Heart left ventricle (tissue), 16 donors: ENCODE results near the gene VDR. TPM values are rescaled to one million over a fixed set of nuclear protein-coding genes. Genes with fewer than 3 reads are reported as not detected.
A peak's percentile ranks its signal among the peaks of the same experiment; 100 is the strongest.

Experiments
- ATAC-seq, 4 donors: fragments of 200-7000 bp; cut with Tn5 transposase; one replicate each; pipeline ENCODE4 v1.9.1; 2020 to 2022; ENCODE audit warnings: moderate library complexity in 4 of 4, mild to moderate bottlenecking in 3 of 4, moderate number of reproducible peaks in 1 of 4
- DNase-seq, 5 donors: peaks; one replicate each; pipeline ENCODE4 v3.0.0-alpha.2; 2020
- H3K27ac ChIP-seq, 12 donors: fragments of 200-600 bp; sonication (generic) in 4 of 12; one replicate each; pipeline versions ENCODE4 v1.5.0 to v1.8.0; 2016 to 2022; ENCODE audit warnings: mild to moderate bottlenecking in 2 of 12
- H3K27me3 ChIP-seq, 9 donors: fragments of 200-600 bp; sonication (generic) in 2 of 9; one replicate each; pipeline versions ENCODE4 v1.5.1 to v1.8.0; 2016 to 2022; ENCODE audit warnings: mild to moderate bottlenecking in 3 of 9
- H3K36me3 ChIP-seq, 9 donors: fragments of 200-600 bp; sonication (generic) in 2 of 9; one replicate each; pipeline versions ENCODE4 v1.5.0 to v1.8.0; 2018 to 2022; ENCODE audit warnings: mild to moderate bottlenecking in 2 of 9
- H3K4me1 ChIP-seq, 12 donors: fragments of 200-600 bp; sonication (generic) in 4 of 12; one replicate each; pipeline versions ENCODE4 v1.5.0 to v1.8.0; 2016 to 2022; ENCODE audit warnings: mild to moderate bottlenecking in 3 of 12
- H3K4me3 ChIP-seq, 12 donors: fragments of 200-600 bp; sonication (generic) in 4 of 12; one replicate each; pipeline versions ENCODE4 v1.5.0 to v1.8.0; 2017 to 2022; ENCODE audit warnings: mild to moderate bottlenecking in 9 of 12, moderate library complexity in 4 of 12
- H3K9me3 ChIP-seq, 12 donors: fragments of 200-600 bp; sonication (generic) in 4 of 12; one replicate each; pipeline versions ENCODE4 v1.5.0 to v1.8.0; 2016 to 2022; ENCODE audit warnings: mild to moderate bottlenecking in 1 of 12
- CTCF ChIP-seq, 12 donors: fragments of 200-600 bp; sonication (generic) in 4 of 12; IDR thresholded peaks; one replicate each; pipeline versions ENCODE4 v1.5.0 to v1.8.0; 2018 to 2022; ENCODE audit warnings: antibody characterized with exemption in 12 of 12, mild to moderate bottlenecking in 5 of 12
- POLR2A ChIP-seq, 2 donors: fragments of 450-650 bp; IDR thresholded peaks; one replicate each; pipeline ENCODE4 v1.6.1; 2017; ENCODE audit warnings: antibody characterized with exemption in 2 of 2, mild to moderate bottlenecking in 2 of 2, moderate library complexity in 2 of 2
- WGBS, 4 donors: extraction: QIAGEN DNeasy Blood & Tissue Kit in 2 of 4; methylation state at CpG; one replicate each; pipeline versions ENCODE4 v1.1.5 to v1.1.7; 2013 to 2018; 5-methylcytosine and 5-hydroxymethylcytosine counted together
- intact Hi-C, 10 donors: fragments of 100-400 bp; cut with DNase I; formaldehyde crosslinking; loops; one replicate each; pipeline versions ENCODE4 v1.11.1 to v1.14.2; 2022
- polyA plus RNA-seq, 2 donors: library from polyadenylated mRNA; stranded (reverse); fragments of 200-250 nt; gene quantifications; one replicate each; pipeline ENCODE4 v1.2.3, GENCODE V29; 2013
- total RNA-seq, 9 donors: library from RNA; depleted of rRNA in 2 of 9; stranded (reverse); fragments of >200 nt in 2 of 9; fragmentation: NEBNext Ultra II Directional in 3 of 9; extraction: Animal tissue kit (Norgen Biotek cat#: 25700) in 3 of 9; gene quantifications; one replicate each; pipeline versions ENCODE4 v1.1.0 to v1.2.4, GENCODE V29; 2016 to 2023
- donor health status: ischemic (EF 13 %, LVEDD 7.1; RV severe dilation, severe dysfunction).
- donor health status: healthy with polysubstance abuse.
- donor health status: DM: no; HTN: yes; CAD: no.
- donor health status: DM: no; HTN: no; CAD: no.
- donor health status: ischemic (EF 25% LVEDD 6.9; RV normal size, moderate dysfunction).
- donor health status: ischemic (EF 25% LVEDD 5.7; RV mildly dilated, moderate dysfunction).
- donor health status: healthy.
- donor health status: DM: yes; HTN: yes; CAD: no.
- donor health status: ischemic (EF 35%, LVEDD 5.7; RV mildly dilated, moderate dysfunction).
- donor health status: nonischemic (EF 11% LVEDD 7.7; RV severe dilation, severe dysfunction).
- donor health status: DM: yes; HTN: yes; CAD: no.
- donor health status: PGD.
- donor health status: ischemic (EF 29% LVEDD 5.4; RV normal size, mild dysfunction).
- donor health status: nonischemic (EF 23%, LVEDD 6.1; RV moderate dilation, normal function).

Gene VDR
- total and polyA plus RNA-seq, 11 donors: 0.15 to 4.3 (median 0.63) TPM

DNA sequence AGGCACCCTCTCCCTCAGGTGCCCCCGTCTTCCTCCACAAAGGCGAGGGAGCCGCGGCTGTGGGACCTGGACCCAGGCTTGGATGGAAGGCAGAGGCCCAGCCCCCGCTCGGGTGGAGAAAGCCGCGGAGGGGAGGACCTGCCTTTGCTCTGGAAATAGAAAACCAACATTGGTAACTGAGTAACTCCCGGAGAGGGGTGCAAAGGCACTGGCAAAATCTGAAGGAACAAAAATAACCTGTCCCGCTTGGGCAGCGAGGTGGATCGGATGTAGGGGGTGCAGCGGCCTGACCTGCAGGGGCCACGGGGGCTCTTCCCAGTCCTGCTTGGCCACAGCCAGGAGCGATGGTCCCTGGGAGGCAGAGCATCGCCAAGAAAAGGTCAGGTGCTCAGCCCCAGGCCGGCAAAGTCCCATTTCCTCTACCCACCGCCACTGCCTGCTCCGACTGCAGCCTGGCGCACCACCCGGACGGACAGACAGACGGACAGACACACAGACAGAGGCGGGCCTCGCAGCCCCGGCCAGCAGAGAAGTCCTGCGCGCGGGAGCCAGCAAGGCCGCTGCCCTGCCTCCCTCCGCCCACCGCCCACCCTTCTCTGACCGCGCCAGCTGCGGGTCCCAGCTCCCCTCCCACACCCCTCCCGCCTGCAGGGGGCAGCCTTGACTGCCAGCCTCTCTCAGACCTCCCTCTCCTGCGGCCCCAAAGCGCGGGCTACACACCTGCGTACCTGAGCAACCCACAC is 37.2 kb upstream of the VDR start:
- peaks cover 0 to 12% (median 0%) of the 10 kb centered on the region in 12 donors for H3K4me1 ChIP-seq
- DNase-seq: no peak
- no peak for ATAC-seq
- peaks cover 0 to 13% (median 6%) of the 10 kb centered on the region in 9 donors for H3K27me3 ChIP-seq
- H3K4me3 ChIP-seq: no peak overlapping the region
- no peaks in the 10 kb centered on the region for H3K36me3 ChIP-seq
- intact Hi-C loops: loop anchor here in 2 of 10 donors (10.0 kb wide), 1 partner anchor 227 kb away; no protein-coding TSS in a partner anchor
- TF ChIP-seq CTCF (IDR thresholded peaks at IDR 0.05) (peak in 7 of 12 donors; percentile 12 to 25 (median 18)), POLR2A (IDR thresholded peaks at IDR 0.05) (no peak)
- H3K27ac ChIP-seq: no peak overlapping the region
- WGBS, 4 donors: 44 to 55% (median 46%) methylated on average over 28 to 40 of the region's 40 CpGs
- no peaks in the 10 kb centered on the region for H3K9me3 ChIP-seq

DNA sequence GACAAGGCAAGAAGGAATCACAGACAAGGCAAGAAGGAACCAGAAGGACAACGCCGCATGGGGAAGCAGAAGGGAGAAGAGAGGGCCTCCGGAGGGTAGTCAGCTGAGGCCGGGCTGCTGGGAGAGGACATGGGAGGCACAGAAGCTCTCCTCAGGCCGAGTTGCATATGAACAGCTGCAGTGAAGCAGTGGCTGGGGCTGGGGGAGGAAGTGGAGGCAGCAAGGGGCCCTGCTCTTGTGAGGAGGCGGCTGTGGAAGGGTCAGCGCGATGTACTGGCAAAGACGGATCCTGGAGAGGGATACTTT is 36.6 kb upstream of the VDR start:
- H3K36me3 ChIP-seq: no peaks in the 10 kb centered on the region
- no peak for ATAC-seq
- DNase-seq: no peak
- WGBS, 4 donors: 79 to 83% (median 80%) methylated on average over 9 of the region's 9 CpGs
- no peak overlapping the region for H3K27ac ChIP-seq
- H3K4me3 ChIP-seq: no peak overlapping the region
- peaks cover 0 to 12% (median 0%) of the 10 kb centered on the region in 12 donors for H3K4me1 ChIP-seq
- no peaks in the 10 kb centered on the region for H3K9me3 ChIP-seq
- peaks cover 0 to 13% (median 6%) of the 10 kb centered on the region in 9 donors for H3K27me3 ChIP-seq
- intact Hi-C loops: loop anchor here in 2 of 10 donors (10.0 kb wide), 1 partner anchor 227 kb away; no protein-coding TSS in a partner anchor
- TF ChIP-seq CTCF (IDR thresholded peaks at IDR 0.05) (no peak), POLR2A (IDR thresholded peaks at IDR 0.05) (no peak)

DNA sequence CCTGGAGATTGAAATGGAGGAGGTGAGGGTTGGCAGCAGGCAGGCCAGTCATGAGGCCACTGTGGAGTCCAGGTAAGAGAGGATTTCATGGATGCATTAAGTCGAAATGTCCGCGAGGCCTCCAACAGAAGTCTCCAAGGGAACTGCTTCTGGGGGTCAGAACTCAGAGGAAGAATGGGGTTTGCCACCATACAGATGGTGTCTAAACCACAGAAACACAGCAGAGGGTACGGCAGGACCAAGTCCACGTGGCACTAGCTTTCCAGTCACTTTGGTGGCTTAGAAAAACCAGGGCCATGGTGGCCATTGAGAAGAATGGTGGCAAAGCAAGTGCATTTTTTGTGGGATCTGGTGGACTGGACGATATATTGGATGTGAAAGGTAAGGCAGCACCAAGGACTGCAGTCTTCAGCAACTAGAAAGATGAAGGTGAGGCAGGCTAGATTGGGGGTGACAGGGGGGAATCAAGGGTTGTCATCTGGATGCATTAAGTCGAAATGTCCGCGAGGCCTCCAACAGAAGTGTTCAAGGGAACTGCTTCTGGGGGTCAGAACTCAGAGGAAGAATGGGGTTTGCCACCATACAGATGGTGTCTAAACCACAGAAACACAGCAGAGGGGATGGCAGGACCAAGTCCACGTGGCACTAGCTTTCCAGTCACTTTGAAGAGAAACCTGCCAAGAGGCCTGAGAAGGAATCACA is 36.1 kb upstream of the VDR start:
- H3K4me1 ChIP-seq: peaks cover 0 to 12% (median 0%) of the 10 kb centered on the region in 12 donors
- 90 to 94% (median 91%) methylated on average over 10 of the region's 10 CpGs for WGBS, 4 donors

More for the DNA sequence above, 36.1 kb upstream of the VDR start:
- TF ChIP-seq CTCF (IDR thresholded peaks at IDR 0.05) (no peak), POLR2A (IDR thresholded peaks at IDR 0.05) (no peak)
- DNase-seq: no peak
- ATAC-seq: no peak
- Histone ChIP-seq H3K4me3 (no peak overlapping the region), H3K27me3 (peaks cover 0 to 13% (median 6%) of the 10 kb centered on the region in 9 donors), H3K27ac (no peak overlapping the region), H3K9me3 (no peaks in the 10 kb centered on the region), H3K36me3 (no peaks in the 10 kb centered on the region)
- intact Hi-C loops: loop anchor here in 2 of 10 donors (10.0 kb wide), 1 partner anchor 226 kb away; no protein-coding TSS in a partner anchor
